GM21447 (cell line): ENCODE results near the gene PROC.
A peak's percentile ranks its signal among the peaks of the same experiment; 100 is the strongest.

Experiments
- ATAC-seq: cut with Tn5 transposase; IDR thresholded peaks from one replicate; pipeline ENCODE4 v1.9.1; 2021; ENCODE audit not compliant: unreplicated experiment

The PROC gene

GRCh38 chr2:127413200-127413599 lies 5.0 kb upstream of the PROC start:
- no peak for ATAC-seq

GRCh38 chr2:127413782-127414637 lies 4.2 kb upstream of the PROC start:
- no peak for ATAC-seq

- no peak for ATAC-seq
Measured at GRCh38 chr2:127414638-127415592, 3.3 kb upstream of the PROC start.

GRCh38 chr2:127415593-127416505 lies 2.4 kb upstream of the PROC start:
- peak; percentile 79 for ATAC-seq

- ATAC-seq: no peak
Measured at GRCh38 chr2:127416506-127417001, 1.7 kb upstream of the PROC start.

- ATAC-seq: no peak
Measured at GRCh38 chr2:127417406-127417805, 821 bp upstream of the PROC start.

GRCh38 chr2:127419112-127419430 lies 844 bp downstream of the PROC start:
- no peak for ATAC-seq

- ATAC-seq: no peak
Measured at GRCh38 chr2:127419448-127420038, 1.3 kb downstream of the PROC start.

- ATAC-seq: no peak
Measured at GRCh38 chr2:127420039-127420864, 2.0 kb downstream of the PROC start.

GRCh38 chr2:127421116-127421800 lies 3.0 kb downstream of the PROC start:
- ATAC-seq: no peak

- ATAC-seq: no peak
Measured at GRCh38 chr2:127421871-127422558, 3.8 kb downstream of the PROC start.

GRCh38 chr2:127422559-127423477 lies 4.6 kb downstream of the PROC start:
- ATAC-seq: no peak

- no peak for ATAC-seq
Measured at GRCh38 chr2:127423478-127423843, 5.2 kb downstream of the PROC start.

GRCh38 chr2:127423880-127424279 lies 5.7 kb downstream of the PROC start:
- no peak for ATAC-seq

GRCh38 chr2:127424598-127425520 lies 6.6 kb downstream of the PROC start:
- no peak for ATAC-seq
